Measurements from ENCODE around the gene ANP32E.
"Not testable (repeated sequence)": the region's sequence is repeated elsewhere in the genome, so short reads cannot be mapped to it uniquely, and the experiment has no call there.

DNA sequence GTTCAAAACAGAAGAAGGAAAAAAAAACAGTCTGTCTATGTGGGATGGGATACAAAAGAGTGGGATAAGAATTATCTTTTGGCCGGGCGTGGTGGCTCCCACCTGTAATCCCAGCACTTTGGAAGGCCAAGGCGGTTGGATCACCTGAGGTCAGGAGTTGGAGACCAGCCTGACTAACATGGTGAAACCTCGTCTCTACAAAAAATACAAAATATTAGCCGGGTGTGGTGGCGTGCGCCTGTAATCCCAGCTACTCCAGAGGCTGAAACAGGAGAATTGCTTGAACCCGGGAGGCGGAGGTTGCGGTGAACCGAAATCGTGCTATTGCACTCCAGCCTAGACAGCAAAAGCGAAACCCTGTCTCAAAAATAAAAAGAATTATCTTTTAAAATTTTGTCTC, 1.3 kb upstream of the ANP32E start:
- TF ChIP-seq, protein P1, sequence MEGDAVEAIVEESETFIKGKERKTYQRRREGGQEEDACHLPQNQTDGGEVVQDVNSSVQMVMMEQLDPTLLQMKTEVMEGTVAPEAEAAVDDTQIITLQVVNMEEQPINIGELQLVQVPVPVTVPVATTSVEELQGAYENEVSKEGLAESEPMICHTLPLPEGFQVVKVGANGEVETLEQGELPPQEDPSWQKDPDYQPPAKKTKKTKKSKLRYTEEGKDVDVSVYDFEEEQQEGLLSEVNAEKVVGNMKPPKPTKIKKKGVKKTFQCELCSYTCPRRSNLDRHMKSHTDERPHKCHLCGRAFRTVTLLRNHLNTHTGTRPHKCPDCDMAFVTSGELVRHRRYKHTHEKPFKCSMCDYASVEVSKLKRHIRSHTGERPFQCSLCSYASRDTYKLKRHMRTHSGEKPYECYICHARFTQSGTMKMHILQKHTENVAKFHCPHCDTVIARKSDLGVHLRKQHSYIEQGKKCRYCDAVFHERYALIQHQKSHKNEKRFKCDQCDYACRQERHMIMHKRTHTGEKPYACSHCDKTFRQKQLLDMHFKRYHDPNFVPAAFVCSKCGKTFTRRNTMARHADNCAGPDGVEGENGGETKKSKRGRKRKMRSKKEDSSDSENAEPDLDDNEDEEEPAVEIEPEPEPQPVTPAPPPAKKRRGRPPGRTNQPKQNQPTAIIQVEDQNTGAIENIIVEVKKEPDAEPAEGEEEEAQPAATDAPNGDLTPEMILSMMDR (IDR thresholded peaks at IDR 0.05; ENCODE audit: insufficient read depth, low read length) = not testable (repeated sequence)
- not testable (repeated sequence) for TF ChIP-seq SPI1 (IDR thresholded peaks at IDR 0.05; ENCODE audit: borderline replicate concordance, low read depth)
